ENCODE measurements around the gene YPEL5.

The YPEL5 gene

DNA sequence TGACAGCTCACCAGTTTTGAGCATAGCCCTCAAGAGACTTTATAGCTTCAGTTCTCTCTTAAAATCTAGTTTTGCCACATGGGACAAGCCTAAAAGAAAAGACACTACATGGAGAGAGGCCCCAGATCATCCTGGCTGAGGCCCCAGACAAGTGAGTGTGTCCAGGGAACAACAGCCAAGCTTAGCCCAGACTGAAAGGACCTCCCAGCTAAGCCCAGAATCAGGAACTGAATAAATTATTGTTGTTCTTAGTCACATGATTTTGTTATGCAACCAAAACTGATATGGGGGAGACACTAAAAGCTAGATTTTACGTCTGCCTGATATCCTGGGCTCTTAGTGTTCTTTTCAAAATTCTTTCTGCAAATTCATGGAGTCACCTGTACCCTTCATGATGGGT, 55.2 kb downstream of the YPEL5 start:
- no peak for DNase-seq (ENCODE audit: low read depth in 2 of 3, low spot score in 2 of 3)

DNA sequence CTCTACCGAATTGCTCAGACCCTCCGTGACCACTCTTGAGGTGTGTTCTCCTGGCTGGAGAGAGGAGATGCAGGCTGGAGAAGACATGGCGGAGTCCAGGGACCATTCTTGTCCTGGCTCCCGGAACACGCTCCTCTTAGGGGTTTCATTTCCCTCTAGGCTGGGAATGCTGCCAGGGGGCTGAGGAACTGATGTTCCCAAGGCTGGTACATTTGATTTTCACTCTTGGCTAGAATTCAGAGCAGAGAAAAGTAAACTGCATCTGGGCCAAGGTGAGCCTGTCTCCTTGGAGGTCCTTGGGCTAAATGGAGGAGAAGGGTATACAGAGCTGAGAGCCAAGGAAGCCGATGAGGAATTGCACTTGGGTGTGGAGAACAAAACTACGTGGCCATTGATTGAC, 56.3 kb downstream of the YPEL5 start:
- DNase-seq (ENCODE audit: low read depth in 2 of 3, low spot score in 2 of 3) = no peak

DNA sequence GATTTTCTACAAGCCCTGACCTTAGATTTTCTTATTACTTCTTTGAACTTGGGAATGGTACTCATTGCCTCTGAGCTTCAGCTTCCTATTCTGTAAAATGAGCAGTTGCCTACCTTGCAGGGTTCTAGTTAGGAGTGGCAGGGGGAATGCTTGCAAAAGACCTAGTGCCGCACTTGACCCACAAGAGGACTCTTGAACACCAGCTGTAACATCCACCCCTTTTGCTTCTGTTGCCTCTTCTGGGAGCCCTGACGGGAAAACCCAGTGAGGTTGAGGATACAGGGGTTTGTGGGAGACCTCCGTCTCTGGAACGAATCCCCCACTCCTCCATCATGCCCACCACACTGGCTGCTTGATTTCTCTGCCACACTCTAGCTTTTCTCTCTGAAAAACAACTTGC, 57.5 kb downstream of the YPEL5 start:
- no peak for DNase-seq (ENCODE audit: low read depth in 2 of 3, low spot score in 2 of 3)

DNA sequence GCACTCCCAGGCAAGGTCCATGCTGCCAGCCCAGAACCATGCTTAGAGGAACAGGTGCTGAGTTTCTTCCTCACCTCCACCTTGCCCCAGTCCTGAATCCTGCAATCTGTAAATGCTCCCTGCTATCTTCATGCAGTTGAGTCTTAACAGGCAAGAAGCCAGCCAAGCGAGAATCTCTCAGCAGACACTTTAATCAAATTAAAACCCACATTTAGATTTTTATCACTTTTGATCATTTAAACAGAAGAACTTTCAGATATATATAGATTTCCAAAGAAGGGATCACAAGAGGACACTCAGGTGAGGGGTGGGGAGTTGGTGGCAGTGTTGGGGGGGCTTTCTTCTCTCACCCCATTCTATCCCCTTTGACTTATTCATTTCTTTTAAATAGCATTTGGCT, 58.6 kb downstream of the YPEL5 start:
- DNase-seq (ENCODE audit: low read depth in 2 of 3, low spot score in 2 of 3) = no peak

DNA sequence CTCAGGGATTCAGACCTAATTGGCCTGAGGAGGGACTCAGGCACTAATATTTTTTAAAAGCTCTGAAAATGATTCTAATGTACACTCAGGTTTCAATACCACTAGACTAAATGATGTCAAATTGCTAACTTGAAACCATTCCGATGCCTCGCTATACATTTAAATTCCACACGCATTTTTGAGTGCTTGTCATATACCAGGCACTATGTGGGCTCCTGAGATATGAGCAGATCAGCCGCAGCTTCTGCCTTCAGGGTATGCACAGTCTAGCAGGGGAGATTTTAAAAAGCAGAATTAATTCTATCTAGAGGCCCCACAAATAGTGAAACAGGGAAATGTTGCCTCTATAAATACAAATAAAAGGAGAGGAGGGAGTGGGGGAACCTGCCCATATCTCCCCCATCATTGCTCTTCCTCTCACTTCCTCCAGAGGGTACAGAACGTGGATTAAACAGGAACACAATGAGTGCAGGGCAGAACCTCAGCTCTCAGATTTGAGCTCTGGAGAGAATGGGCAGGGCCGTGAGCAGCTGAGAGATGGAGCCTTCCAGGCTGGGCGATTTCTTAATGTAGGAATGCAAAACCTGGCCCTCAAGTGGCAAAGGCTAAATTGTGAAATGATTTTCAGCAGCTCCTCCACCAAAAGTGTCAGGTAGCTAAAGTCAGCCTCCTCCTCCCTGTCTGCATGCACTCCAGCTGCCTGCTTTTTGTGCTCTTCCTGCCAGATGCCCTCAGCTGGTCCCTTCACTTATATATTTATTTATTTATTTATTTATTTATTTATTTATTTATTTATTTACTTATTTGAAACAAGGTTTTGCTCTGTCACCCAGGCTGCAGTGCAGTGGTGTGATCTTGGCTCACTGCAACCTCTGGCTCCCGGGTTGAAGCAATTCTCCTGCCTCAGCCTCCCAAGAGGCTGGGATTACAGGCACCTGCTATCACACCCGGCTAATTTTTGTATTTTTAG, 59.9 kb downstream of the YPEL5 start:
- DNase-seq (ENCODE audit: low read depth in 2 of 3, low spot score in 2 of 3) = no peak

DNA sequence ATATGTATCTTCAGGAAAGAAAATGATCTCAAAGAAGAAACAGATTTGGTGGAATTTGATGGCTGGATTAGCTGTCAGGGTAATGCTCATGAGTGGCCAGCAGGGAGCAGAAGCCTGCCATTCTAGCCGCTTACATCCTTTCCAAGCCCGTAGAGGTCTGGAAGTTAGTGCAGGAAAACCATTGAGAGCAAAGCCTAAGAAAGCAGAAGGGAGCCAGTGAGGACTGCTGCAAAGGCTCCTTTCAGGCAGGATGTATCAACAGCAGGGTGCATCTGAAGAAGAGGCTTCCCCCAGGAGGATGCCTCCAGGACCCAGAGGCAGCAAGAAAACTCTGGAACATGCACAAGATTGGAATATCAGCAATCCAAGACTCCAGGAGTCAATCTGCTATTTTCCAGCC, 61.6 kb downstream of the YPEL5 start:
- no peak for DNase-seq (ENCODE audit: low read depth in 2 of 3, low spot score in 2 of 3)

DNA sequence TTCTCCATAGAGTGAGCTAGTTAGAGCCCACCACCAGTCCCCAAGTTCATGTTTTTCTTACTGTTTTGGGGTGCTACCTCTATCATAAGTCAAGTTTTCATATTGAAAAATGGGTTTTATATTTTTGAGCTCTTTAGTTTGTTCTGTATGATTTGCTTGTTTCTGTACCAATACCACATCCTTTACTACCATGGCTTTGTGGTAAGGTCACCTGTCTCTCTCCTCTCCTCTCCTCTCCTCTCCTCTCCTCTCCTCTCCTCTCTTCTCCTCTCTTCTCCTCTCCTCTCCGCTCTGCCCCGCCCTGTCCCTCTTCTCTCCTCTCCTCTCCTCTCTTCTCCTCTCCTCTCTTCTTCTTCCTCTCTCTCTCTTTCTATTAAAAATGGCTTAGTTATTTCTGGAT, 62.4 kb downstream of the YPEL5 start:
- DNase-seq (ENCODE audit: low read depth in 2 of 3, low spot score in 2 of 3) = no peak
